Pons (tissue), 1 donor: ENCODE measurements around the gene EDEM1.
"Not testable (repeated sequence)": the region's sequence is repeated elsewhere in the genome, so short reads cannot be mapped to it uniquely, and the experiment has no call there.

Experiments
- DNase-seq: peaks from one replicate; pipeline ENCODE4 v3.0.0-alpha.2; 2016; ENCODE audit warnings: low spot score

The EDEM1 gene

GRCh38 chr3:5187156-5187919 lies at the start of gene EDEM1:
EDEM1 (plus strand) TSS chr3:5187707; CDS start chr3:5187806, 99 bp downstream.
- peak; percentile 95 for DNase-seq

- DNase-seq: peak; percentile 67
Measured at GRCh38 chr3:5138214-5138981, 49.1 kb upstream of the EDEM1 start.

DNA sequence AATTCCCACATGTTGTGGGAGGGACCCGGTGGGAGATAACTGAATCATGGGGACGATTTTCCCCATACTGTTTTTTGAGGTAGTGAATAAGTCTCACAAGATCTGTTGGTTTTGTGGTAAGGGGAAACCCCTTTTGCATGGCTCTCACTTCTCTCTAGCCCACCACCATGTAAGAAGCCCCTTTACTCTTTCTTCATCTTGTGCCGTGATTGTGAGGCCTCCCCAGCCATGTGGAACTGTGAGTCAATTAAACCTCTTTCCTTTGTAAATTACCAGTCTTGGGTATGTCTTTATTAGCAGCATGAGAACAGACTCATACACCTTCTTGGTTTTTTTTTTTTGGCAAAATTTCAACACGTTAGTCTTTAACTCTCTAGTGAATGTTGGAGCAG lies 47.3 kb upstream of the EDEM1 start:
- no peak for DNase-seq

DNA sequence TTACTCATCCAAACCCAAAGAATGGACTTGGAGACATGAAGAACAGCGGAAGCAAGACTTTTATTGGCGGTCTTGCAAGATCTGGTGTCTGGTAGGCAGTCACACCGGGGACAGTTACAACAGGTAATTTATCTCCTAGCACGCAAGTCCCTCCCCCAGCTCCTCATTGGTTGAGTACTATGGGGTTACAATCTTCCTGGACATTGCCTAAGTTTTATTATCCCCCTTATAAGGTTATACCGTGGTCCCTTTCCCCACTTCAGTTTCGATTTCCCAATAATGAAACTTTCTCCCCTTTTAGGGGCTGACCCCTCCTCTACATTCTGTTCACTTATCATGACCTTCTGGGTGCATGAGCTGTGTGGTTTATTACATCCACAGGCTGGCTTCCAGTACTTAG lies 46.7 kb upstream of the EDEM1 start:
- DNase-seq: no peak

DNA sequence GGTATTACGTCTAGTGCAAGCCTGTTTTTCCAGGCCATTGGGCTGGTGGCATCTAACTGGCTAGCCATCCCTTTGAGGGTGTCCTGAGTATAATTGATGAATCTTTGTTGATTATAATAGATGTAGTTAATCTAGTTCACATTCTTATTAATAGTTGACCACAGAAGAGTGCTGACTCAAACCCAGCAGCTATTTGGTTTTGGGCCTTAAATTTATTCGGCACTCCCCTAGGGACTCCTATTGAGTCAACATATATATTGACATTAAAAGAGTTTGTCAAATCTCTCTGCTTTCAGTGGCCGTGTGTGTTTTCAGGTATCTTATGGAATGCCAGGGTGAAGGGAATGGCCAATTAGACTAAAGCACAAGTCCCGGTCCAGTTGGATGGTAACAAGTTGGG lies 45.7 kb upstream of the EDEM1 start:
- DNase-seq: no peak

- no peak for DNase-seq
Measured at GRCh38 chr3:5143464-5143863, 44.0 kb upstream of the EDEM1 start.

- DNase-seq: peak; percentile 48
Measured at GRCh38 chr3:5144316-5144994, 43.1 kb upstream of the EDEM1 start.

DNA sequence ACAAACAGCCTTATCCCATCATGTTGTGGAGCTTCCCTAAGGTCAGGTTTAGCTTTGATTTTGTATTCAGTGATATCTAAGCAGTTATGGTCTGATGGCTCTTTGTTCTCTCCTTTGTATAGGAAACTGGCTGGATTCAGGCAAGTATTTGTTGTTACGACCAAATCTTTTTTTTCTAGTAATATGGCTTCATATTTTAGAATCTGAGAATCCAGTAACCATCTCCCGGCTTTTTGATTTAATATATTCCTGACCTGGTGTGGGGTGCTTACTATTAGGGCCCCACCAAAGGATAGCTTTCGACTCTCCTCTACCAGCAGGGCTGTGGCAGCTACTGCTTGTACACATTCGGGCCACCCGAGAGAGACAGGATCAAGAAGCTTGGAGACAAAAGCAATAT lies 42.4 kb upstream of the EDEM1 start:
- DNase-seq: no peak

DNA sequence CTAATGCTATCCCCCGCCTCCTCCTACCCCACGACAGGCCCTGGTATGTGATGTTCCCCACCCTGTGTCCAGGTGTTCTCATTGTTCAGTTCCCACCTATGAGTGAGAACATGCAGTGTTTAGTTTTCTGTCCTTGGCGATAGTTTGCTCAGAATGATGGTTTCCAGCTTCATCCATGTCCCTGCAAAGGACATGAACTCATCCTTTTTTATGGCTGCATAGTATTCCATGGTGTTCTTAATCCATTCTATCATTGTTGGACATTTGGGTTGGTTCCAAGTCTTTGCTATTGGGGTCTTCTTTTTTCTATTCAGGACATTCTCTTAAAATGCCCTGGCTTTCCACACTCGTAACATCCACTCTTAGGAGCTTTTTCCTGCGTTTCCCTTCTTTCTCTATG lies 40.4 kb upstream of the EDEM1 start:
- DNase-seq: not testable (repeated sequence)

- no peak for DNase-seq
Measured at GRCh38 chr3:5149306-5149880, 38.1 kb upstream of the EDEM1 start.

- no peak for DNase-seq
Measured at GRCh38 chr3:5151586-5151985, 35.9 kb upstream of the EDEM1 start.

DNA sequence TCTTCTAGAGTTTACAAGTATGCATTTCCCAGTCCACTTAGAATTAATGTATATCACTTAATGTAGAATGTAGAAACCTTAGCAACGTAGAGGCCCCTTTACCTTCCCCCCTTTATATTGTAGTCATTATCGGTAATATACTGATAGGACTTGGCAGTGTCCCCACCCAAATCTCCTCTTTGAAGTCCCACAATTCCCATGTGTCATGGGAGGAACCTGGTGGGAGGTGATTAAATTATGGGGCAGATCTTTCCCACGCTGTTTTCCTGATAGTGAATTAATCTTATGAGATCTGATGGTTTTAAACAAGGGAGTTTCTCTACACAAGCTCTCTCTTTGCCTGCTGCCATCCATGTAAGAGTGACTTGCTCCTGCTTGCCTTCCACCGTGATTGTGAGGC lies 34.4 kb upstream of the EDEM1 start:
- DNase-seq: no peak

DNA sequence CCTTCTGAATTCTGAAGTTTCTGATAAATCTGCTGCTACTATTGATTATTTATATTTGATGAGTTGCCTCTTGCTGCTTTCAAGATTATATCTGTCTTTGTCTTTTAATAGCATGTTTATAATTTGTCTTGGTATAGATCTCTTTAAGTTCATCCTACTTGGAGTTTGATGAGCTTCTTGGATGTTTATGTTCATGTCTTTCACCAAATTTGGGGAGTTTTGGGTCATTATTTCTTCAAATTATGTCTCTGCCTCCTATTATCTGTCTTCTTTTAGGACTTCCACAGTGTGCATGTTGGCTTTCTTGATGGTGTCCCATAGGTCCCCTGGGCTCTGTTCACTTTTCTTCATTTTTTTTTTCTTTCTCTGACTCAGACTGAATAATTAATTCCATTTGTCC lies 32.3 kb upstream of the EDEM1 start:
- DNase-seq: no peak

- DNase-seq: no peak
Measured at GRCh38 chr3:5160321-5160720, 27.2 kb upstream of the EDEM1 start.

DNA sequence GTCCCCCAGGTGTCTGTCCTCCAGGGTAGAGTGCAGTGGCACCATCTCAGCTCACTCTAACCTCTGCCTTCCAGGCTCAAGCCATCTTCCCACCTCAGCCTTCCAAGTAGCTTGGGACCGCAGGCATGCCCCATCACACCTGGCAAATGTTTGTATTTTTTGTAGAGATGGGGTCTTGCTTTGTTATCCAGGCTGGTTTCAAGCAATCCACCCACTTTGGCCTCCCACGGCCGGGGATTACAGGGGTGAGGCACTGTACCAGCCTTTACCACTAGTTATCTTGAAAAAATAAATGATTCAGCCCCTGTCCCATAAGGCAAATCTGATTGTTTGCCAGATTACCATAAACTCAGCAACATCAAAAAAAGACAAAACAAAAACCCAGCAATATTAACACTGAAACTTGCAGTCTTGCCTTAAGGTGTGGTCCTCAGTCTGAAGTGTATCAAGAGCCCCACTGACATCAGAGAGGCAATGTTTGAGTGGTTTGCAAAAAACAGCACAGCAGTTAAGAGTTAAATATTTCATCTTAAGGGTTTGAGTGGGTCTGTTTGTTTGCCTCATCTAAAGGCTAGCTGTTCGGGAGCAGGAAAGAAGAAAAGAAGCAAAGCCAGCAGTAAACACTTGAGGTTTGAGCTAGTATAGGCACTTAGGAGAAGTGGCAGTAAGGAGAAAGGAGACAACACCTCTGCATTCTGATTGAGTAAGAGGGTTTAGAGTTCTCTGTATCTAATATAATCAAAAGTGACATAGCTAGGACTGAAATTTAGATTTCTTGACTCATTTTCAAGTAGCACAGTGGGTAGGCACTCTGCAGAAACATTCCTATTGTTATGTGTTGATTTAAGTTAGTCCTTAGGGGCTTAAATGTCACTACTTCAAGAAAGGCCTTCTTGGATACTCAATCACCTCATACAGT lies 26.3 kb upstream of the EDEM1 start:
- no peak for DNase-seq

- no peak for DNase-seq
Measured at GRCh38 chr3:5162102-5162501, 25.4 kb upstream of the EDEM1 start.

- DNase-seq: no peak
Measured at GRCh38 chr3:5165698-5166097, 21.8 kb upstream of the EDEM1 start.

GRCh38 chr3:5166846-5167245 lies 20.7 kb upstream of the EDEM1 start:
- DNase-seq: no peak

- no peak for DNase-seq
Measured at GRCh38 chr3:5168110-5168509, 19.4 kb upstream of the EDEM1 start.

DNA sequence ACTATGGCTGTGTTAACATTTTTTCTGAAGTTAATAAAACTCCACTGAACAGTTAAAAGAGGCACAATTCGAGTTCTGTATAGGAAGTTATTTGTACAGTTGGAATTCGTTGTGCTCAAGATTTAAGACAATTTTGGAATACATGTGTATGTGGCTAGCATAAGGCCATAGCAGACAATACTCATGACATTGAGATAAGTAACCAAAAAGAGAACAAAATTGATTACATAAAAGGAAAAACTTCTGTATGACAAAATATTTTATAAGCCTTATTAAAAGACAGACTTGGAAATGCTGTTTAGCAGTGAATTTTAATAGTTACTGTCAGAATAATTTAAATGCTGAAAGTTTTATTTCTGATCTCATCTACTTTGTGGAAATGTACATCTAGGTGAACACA lies 17.7 kb upstream of the EDEM1 start:
- no peak for DNase-seq

DNA sequence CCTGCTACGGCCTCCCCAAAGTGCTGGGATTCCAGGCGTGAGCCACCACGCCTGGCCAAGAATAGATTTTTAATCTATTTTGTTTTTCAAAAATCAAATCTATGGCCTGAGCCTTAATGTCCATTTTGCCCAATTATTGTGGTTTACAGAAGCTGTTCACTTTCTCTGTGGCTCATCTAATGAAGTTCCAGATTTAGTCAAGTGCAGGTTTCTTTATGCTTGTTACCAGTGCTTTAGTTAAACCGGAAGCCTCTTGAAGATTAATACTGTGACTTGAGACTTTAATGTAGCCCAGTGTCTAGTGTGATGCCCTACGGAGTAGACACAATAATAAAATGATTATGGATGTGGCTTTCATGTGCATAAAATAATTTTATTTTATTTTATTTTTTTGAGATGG lies 16.5 kb upstream of the EDEM1 start:
- DNase-seq: no peak

- DNase-seq: no peak
Measured at GRCh38 chr3:5172018-5172417, 15.5 kb upstream of the EDEM1 start.
